Measurements from ENCODE around the gene PNCK.

GRCh38 chrX:153627675-153628111 lies 45.9 kb downstream of the PNCK start:
- no peak for TF ChIP-seq EZH2 (IDR thresholded peaks at IDR 0.05; ENCODE audit: insufficient read depth, poor library complexity, severe bottlenecking)
- TF ChIP-seq EZH2phosphoT487 (IDR thresholded peaks at IDR 0.05; ENCODE audit: insufficient read depth, low read depth), result no peak
